Gastrocnemius medialis (tissue), 4 donors: ENCODE results near the gene SLC15A3.

Experiments
- CTCF ChIP-seq, 5 experiments: fragments of 450-650 bp in 3 of 5; fragments of 200-600 bp in 2 of 5; sonication (generic) in 2 of 5; IDR thresholded peaks in 4 of 5; conservative IDR thresholded peaks in 1 of 5; 1 replicate in 4 of 5; 2 replicates in 1 of 5; pipeline ENCODE4 v1.5.1; 2016 to 2019; ENCODE audit warnings: antibody characterized with exemption in 5 of 5, mild to moderate bottlenecking in 3 of 5, moderate library complexity in 3 of 5
- POLR2A ChIP-seq, 2 donors: fragments of 450-650 bp; IDR thresholded peaks; one replicate each; pipeline ENCODE4 v1.6.1; 2017; ENCODE audit warnings: antibody characterized with exemption in 2 of 2, mild to moderate bottlenecking in 2 of 2, moderate library complexity in 2 of 2

- TF ChIP-seq CTCF (IDR thresholded peaks at IDR 0.05 in 4 of 5, conservative IDR thresholded peaks at IDR 0.05 in 1 of 5) (no peak), POLR2A (IDR thresholded peaks at IDR 0.05) (no peak)
These were observed 17.7 kb downstream of the SLC15A3 start for GRCh38 chr11:60934124-60934789.
